Neural cell (in vitro differentiated cells): ENCODE data around the gene OTUB2. TPM values are rescaled to one million over a fixed set of nuclear protein-coding genes. Genes with fewer than 3 reads are reported as not detected.

ENCODE experiments used
- H2AFZ ChIP-seq: fragments of 200-600, 300-800 bp; sonication (generic), shearing (Covaris generic); 2 replicates; pipeline ENCODE4 v1.6.0; 2014; ENCODE audit warnings: low read depth, mild to moderate bottlenecking, antibody characterized with exemption, low read length, moderate library complexity
- H3F3A ChIP-seq: fragments of 200-600 bp; shearing (Covaris generic); 2 replicates; pipeline ENCODE4 v1.6.1; 2016; ENCODE audit warnings: mild to moderate bottlenecking, moderate library complexity, mixed read lengths, antibody characterized with exemption, low read length; ENCODE audit not compliant: insufficient read depth, poor library complexity, severe bottlenecking
- H3K27ac ChIP-seq: fragments of 200-600, 300-800 bp; sonication (generic), shearing (Covaris generic); 2 replicates; pipeline ENCODE4 v1.5.1; 2014; ENCODE audit warnings: mild to moderate bottlenecking, low read length, moderate library complexity
- H3K27me3 ChIP-seq: fragments of 300-800, 200-600 bp; sonication (generic), shearing (Covaris generic); 2 replicates; pipeline ENCODE4 v1.6.0; 2014; ENCODE audit warnings: mild to moderate bottlenecking, low read depth, low read length, moderate library complexity; ENCODE audit not compliant: insufficient read depth
- H3K36me3 ChIP-seq: fragments of 300-800, 200-600 bp; sonication (generic), shearing (Covaris generic); 2 replicates; pipeline ENCODE4 v1.5.1; 2014; ENCODE audit warnings: mild to moderate bottlenecking, antibody characterized with exemption, low read length, moderate library complexity; ENCODE audit not compliant: insufficient read depth
- H3K4me2 ChIP-seq: fragments of 300-800, 200-600 bp; sonication (generic), shearing (Covaris generic); 2 replicates; pipeline ENCODE4 v1.6.0; 2014; ENCODE audit warnings: mild to moderate bottlenecking, low read length
- H3K4me3 ChIP-seq: fragments of 300-800, 200-600 bp; sonication (generic), shearing (Covaris generic); 2 replicates; pipeline ENCODE4 v1.5.1; 2014; ENCODE audit warnings: mild to moderate bottlenecking, low read length, moderate library complexity
- H3K79me2 ChIP-seq: fragments of 200-600 bp; shearing (Covaris generic); replicated peaks from 2 replicates; pipeline ENCODE4 v1.6.0; 2014; ENCODE audit warnings: mild to moderate bottlenecking, low read length, moderate library complexity; ENCODE audit not compliant: insufficient read depth
- H3K9ac ChIP-seq: fragments of 300-800, 200-600 bp; sonication (generic), shearing (Covaris generic); 2 replicates; pipeline ENCODE4 v1.6.1; 2016; ENCODE audit warnings: mild to moderate bottlenecking, low read length, mixed read lengths
- H3K9me2 ChIP-seq: fragments of 200-600 bp; shearing (Covaris generic); 2 replicates; pipeline ENCODE4 v1.6.1; 2016; ENCODE audit warnings: mild to moderate bottlenecking, low read length, mixed read lengths; ENCODE audit not compliant: insufficient read depth
- H3K9me3 ChIP-seq: fragments of 200-600, 300-800 bp; sonication (generic), shearing (Covaris generic); 2 replicates; pipeline ENCODE4 v1.6.1; 2016; ENCODE audit warnings: mild to moderate bottlenecking, mixed run types, low read length, moderate library complexity, mixed read lengths
- H4K20me1 ChIP-seq: fragments of 200-600 bp; shearing (Covaris generic); 2 replicates; pipeline ENCODE4 v1.6.1; 2016; ENCODE audit warnings: mild to moderate bottlenecking, mixed run types; ENCODE audit not compliant: insufficient read depth
- CTCF ChIP-seq: fragments of 450-650 bp; IDR thresholded peaks from 2 replicates; pipeline ENCODE4 v1.5.1; 2014; ENCODE audit warnings: antibody characterized with exemption, mild to moderate bottlenecking, moderate library complexity; ENCODE audit not compliant: poor library complexity, severe bottlenecking
- EP300 ChIP-seq: fragments of 450-650 bp; conservative IDR thresholded peaks from 2 replicates; pipeline ENCODE4 v1.6.1; 2014; ENCODE audit warnings: antibody characterized with exemption, mild to moderate bottlenecking, moderate library complexity; ENCODE audit not compliant: poor library complexity, severe bottlenecking
- EZH2 ChIP-seq: fragments of 200-600, 300-800 bp; shearing (Covaris generic), sonication (generic); IDR thresholded peaks from 2 replicates; pipeline ENCODE4 v1.6.1; 2014; ENCODE audit warnings: antibody characterized with exemption, low read length, borderline replicate concordance, mild to moderate bottlenecking; ENCODE audit not compliant: insufficient read depth, poor library complexity, severe bottlenecking
- MXI1 ChIP-seq: fragments of 450-650 bp; conservative IDR thresholded peaks from 2 replicates; pipeline ENCODE4 v1.6.1; 2014; ENCODE audit warnings: antibody characterized with exemption, mild to moderate bottlenecking; ENCODE audit not compliant: poor library complexity, severe bottlenecking
- POLR2AphosphoS5 ChIP-seq: IDR thresholded peaks from 2 replicates; pipeline ENCODE4 v1.6.1; 2012
- RAD21 ChIP-seq: fragments of 450-650 bp; conservative IDR thresholded peaks from 2 replicates; pipeline ENCODE4 v1.6.1; 2014; ENCODE audit warnings: antibody characterized with exemption, mild to moderate bottlenecking, moderate library complexity
- SMC3 ChIP-seq: fragments of 450-650 bp; conservative IDR thresholded peaks from 2 replicates; pipeline ENCODE4 v1.6.1; 2014; ENCODE audit warnings: antibody characterized with exemption, mild to moderate bottlenecking, moderate library complexity; ENCODE audit not compliant: poor library complexity
- TAF1 ChIP-seq: IDR thresholded peaks from 2 replicates; pipeline ENCODE4 v1.6.1; 2012; ENCODE audit warnings: low read depth
- polyA plus RNA-seq: library from polyadenylated mRNA; depleted of rRNA; stranded (reverse); fragments of >200 nt; gene quantifications from 2 replicates; pipeline ENCODE4 v1.2.3, GENCODE V29; 2014
- TF ChIP-seq, protein P1 (sequence below): IDR thresholded peaks from 2 replicates; pipeline ENCODE4 v1.6.1; 2012; ENCODE audit warnings: borderline replicate concordance

Gene OTUB2
- polyA plus RNA-seq, 1 donor from 2014 or later = 2.5 TPM

GRCh38 chr14:94046696-94047250, 20.6 kb downstream of the OTUB2 start:
- Histone ChIP-seq H3F3A (no peaks in the 10 kb centered on the region), H3K9me2 (no peaks in the 10 kb centered on the region), H3K27ac (no peak overlapping the region), H2AFZ (no peak overlapping the region), H3K36me3 (peaks cover 9% of the 10 kb centered on the region), H3K79me2 (no peaks in the 10 kb centered on the region), H3K9ac (no peak overlapping the region), H3K4me2 (no peak overlapping the region), H3K27me3 (no peaks in the 10 kb centered on the region), H4K20me1 (no peaks in the 10 kb centered on the region), H3K4me3 (no peak overlapping the region), H3K9me3 (no peaks in the 10 kb centered on the region)
- no peak for TF ChIP-seq EP300
- no peak for TF ChIP-seq SMC3
- TF ChIP-seq TAF1 = no peak

DNA sequence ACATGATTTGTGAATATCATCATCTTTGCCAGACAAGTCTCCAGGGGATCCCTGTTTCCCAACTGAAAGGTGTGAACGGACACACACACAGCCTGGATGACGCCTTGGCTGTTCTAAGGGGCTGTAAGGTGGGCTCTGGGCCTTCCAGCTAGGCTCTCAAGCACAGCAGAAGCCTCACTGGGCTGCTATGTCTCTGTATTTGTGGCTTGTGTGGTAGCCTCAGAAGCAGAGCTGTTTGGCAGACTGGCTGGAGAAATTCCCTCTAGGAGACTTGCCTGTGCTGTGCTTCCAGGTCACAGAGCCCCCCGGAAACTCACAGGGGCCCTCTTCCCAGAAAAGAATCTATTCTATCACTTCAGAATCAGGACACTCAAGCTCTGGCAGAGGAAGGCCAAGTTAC, 21.4 kb downstream of the OTUB2 start:
- H3K4me3 ChIP-seq = no peak overlapping the region
- H2AFZ ChIP-seq = no peak overlapping the region
- H3K9me3 ChIP-seq = no peaks in the 10 kb centered on the region
- no peaks in the 10 kb centered on the region for H3K9me2 ChIP-seq
- H3K4me2 ChIP-seq = no peak overlapping the region
- H3K9ac ChIP-seq = no peak overlapping the region
- TF ChIP-seq MXI1 = no peak
- no peak for TF ChIP-seq EZH2
- no peak for TF ChIP-seq RAD21
- TF ChIP-seq EP300 = no peak
- no peak for TF ChIP-seq POLR2AphosphoS5
- TF ChIP-seq SMC3 = no peak
- TF ChIP-seq CTCF = no peak
- TF ChIP-seq, protein P1, sequence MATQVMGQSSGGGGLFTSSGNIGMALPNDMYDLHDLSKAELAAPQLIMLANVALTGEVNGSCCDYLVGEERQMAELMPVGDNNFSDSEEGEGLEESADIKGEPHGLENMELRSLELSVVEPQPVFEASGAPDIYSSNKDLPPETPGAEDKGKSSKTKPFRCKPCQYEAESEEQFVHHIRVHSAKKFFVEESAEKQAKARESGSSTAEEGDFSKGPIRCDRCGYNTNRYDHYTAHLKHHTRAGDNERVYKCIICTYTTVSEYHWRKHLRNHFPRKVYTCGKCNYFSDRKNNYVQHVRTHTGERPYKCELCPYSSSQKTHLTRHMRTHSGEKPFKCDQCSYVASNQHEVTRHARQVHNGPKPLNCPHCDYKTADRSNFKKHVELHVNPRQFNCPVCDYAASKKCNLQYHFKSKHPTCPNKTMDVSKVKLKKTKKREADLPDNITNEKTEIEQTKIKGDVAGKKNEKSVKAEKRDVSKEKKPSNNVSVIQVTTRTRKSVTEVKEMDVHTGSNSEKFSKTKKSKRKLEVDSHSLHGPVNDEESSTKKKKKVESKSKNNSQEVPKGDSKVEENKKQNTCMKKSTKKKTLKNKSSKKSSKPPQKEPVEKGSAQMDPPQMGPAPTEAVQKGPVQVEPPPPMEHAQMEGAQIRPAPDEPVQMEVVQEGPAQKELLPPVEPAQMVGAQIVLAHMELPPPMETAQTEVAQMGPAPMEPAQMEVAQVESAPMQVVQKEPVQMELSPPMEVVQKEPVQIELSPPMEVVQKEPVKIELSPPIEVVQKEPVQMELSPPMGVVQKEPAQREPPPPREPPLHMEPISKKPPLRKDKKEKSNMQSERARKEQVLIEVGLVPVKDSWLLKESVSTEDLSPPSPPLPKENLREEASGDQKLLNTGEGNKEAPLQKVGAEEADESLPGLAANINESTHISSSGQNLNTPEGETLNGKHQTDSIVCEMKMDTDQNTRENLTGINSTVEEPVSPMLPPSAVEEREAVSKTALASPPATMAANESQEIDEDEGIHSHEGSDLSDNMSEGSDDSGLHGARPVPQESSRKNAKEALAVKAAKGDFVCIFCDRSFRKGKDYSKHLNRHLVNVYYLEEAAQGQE = no peak
- H3K27me3 ChIP-seq = no peaks in the 10 kb centered on the region
- no peaks in the 10 kb centered on the region for H3K79me2 ChIP-seq
- peaks cover 9% of the 10 kb centered on the region for H3K36me3 ChIP-seq
- H4K20me1 ChIP-seq = no peaks in the 10 kb centered on the region
- no peak overlapping the region for H3K27ac ChIP-seq
- no peaks in the 10 kb centered on the region for H3F3A ChIP-seq
